Measurements from ENCODE around the gene ZNF483. TPM values are rescaled to one million over a fixed set of nuclear protein-coding genes. Genes with fewer than 3 reads are reported as not detected.

ZNF483 gene
- total RNA-seq, 1 experiment from 2014 or later: 4.8 TPM

GRCh38 chr9:111605041-111605559 is 80.1 kb downstream of the ZNF483 start:
- no peaks in the 10 kb centered on the region for H3K36me3 ChIP-seq (ENCODE audit: control insufficient read depth, insufficient read depth, low read length)
- no peaks in the 10 kb centered on the region for H3K27me3 ChIP-seq (ENCODE audit: control insufficient read depth, insufficient read depth, low read length)
- in situ Hi-C loops (cut with HindIII; ENCODE audit: low pct_unique_long_range_greater_than_20kb, low sequenced_read_pairs) (no loop called here), intact Hi-C loops (cut with micrococcal nuclease; ENCODE audit: unreplicated experiment) (no loop called here)
- no peak overlapping the region for H3K27ac ChIP-seq (ENCODE audit: low read length)
- H3K4me1 ChIP-seq (ENCODE audit: control insufficient read depth, insufficient read depth, low read length): no peaks in the 10 kb centered on the region
- ChIA-PET CTCF (interaction anchor here (0.6 kb wide), 1 partner anchor 1082 kb away, joined by 9 read pairs; no protein-coding TSS in a partner anchor), POLR2A (no interaction called here)
- DNase-seq (ENCODE audit: low read depth, low spot score) (no peak), ATAC-seq (no peak)
- TF ChIP-seq SIN3A (IDR thresholded peaks at IDR 0.05; ENCODE audit: borderline replicate concordance, insufficient read depth, low read depth, low read length): no peak
- no peaks in the 10 kb centered on the region for H3K9me3 ChIP-seq (ENCODE audit: control insufficient read depth, insufficient read depth, low read depth, low read length)
- no TSS peak for BruUV-seq (replicated peaks)
- no peak overlapping the region for H3K4me3 ChIP-seq (ENCODE audit: low read depth in 2 of 2, low read length in 2 of 2)

GRCh38 chr9:111610149-111610548 is 85.2 kb downstream of the ZNF483 start:
- H3K27me3 ChIP-seq (ENCODE audit: control insufficient read depth, insufficient read depth, low read length): no peaks in the 10 kb centered on the region
- H3K9me3 ChIP-seq (ENCODE audit: control insufficient read depth, insufficient read depth, low read depth, low read length): no peaks in the 10 kb centered on the region
- intact Hi-C loops (cut with micrococcal nuclease; ENCODE audit: unreplicated experiment) (no loop called here), in situ Hi-C loops (cut with HindIII; ENCODE audit: low pct_unique_long_range_greater_than_20kb, low sequenced_read_pairs) (no loop called here)
- H3K27ac ChIP-seq (ENCODE audit: low read length): no peak overlapping the region
- DNase-seq (ENCODE audit: low read depth, low spot score) (no peak), ATAC-seq (no peak)
- ChIA-PET POLR2A (interaction anchor here (0.5 to 1.2 kb wide), 2 partner anchors 14 to 109 kb away, joined by 3 to 10 read pairs; no protein-coding TSS in a partner anchor), CTCF (interaction anchor here (0.6 to 1.2 kb wide), 2 partner anchors 11 to 281 kb away, joined by 3 read pairs; no protein-coding TSS in a partner anchor)
- no peaks in the 10 kb centered on the region for H3K36me3 ChIP-seq (ENCODE audit: control insufficient read depth, insufficient read depth, low read length)
- TF ChIP-seq SIN3A (IDR thresholded peaks at IDR 0.05; ENCODE audit: borderline replicate concordance, insufficient read depth, low read depth, low read length) (no peak), POLR2AphosphoS5 (IDR thresholded peaks at IDR 0.05; ENCODE audit: low read depth, low read length) (no peak), TCF7L2 (IDR thresholded peaks at IDR 0.05; ENCODE audit: low read depth, low read length) (no peak)
- TF ChIP-seq, protein P1, sequence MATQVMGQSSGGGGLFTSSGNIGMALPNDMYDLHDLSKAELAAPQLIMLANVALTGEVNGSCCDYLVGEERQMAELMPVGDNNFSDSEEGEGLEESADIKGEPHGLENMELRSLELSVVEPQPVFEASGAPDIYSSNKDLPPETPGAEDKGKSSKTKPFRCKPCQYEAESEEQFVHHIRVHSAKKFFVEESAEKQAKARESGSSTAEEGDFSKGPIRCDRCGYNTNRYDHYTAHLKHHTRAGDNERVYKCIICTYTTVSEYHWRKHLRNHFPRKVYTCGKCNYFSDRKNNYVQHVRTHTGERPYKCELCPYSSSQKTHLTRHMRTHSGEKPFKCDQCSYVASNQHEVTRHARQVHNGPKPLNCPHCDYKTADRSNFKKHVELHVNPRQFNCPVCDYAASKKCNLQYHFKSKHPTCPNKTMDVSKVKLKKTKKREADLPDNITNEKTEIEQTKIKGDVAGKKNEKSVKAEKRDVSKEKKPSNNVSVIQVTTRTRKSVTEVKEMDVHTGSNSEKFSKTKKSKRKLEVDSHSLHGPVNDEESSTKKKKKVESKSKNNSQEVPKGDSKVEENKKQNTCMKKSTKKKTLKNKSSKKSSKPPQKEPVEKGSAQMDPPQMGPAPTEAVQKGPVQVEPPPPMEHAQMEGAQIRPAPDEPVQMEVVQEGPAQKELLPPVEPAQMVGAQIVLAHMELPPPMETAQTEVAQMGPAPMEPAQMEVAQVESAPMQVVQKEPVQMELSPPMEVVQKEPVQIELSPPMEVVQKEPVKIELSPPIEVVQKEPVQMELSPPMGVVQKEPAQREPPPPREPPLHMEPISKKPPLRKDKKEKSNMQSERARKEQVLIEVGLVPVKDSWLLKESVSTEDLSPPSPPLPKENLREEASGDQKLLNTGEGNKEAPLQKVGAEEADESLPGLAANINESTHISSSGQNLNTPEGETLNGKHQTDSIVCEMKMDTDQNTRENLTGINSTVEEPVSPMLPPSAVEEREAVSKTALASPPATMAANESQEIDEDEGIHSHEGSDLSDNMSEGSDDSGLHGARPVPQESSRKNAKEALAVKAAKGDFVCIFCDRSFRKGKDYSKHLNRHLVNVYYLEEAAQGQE (IDR thresholded peaks at IDR 0.05; ENCODE audit: insufficient read depth in 1 of 2, low read depth in 2 of 2, low read length in 1 of 2): no peak
- TF ChIP-seq, protein P2, sequence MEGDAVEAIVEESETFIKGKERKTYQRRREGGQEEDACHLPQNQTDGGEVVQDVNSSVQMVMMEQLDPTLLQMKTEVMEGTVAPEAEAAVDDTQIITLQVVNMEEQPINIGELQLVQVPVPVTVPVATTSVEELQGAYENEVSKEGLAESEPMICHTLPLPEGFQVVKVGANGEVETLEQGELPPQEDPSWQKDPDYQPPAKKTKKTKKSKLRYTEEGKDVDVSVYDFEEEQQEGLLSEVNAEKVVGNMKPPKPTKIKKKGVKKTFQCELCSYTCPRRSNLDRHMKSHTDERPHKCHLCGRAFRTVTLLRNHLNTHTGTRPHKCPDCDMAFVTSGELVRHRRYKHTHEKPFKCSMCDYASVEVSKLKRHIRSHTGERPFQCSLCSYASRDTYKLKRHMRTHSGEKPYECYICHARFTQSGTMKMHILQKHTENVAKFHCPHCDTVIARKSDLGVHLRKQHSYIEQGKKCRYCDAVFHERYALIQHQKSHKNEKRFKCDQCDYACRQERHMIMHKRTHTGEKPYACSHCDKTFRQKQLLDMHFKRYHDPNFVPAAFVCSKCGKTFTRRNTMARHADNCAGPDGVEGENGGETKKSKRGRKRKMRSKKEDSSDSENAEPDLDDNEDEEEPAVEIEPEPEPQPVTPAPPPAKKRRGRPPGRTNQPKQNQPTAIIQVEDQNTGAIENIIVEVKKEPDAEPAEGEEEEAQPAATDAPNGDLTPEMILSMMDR (IDR thresholded peaks at IDR 0.05): no peak
- no TSS peak for BruUV-seq (replicated peaks)
- H3K4me1 ChIP-seq (ENCODE audit: control insufficient read depth, insufficient read depth, low read length): no peaks in the 10 kb centered on the region
- no peak overlapping the region for H3K4me3 ChIP-seq (ENCODE audit: low read depth in 2 of 2, low read length in 2 of 2)

DNA sequence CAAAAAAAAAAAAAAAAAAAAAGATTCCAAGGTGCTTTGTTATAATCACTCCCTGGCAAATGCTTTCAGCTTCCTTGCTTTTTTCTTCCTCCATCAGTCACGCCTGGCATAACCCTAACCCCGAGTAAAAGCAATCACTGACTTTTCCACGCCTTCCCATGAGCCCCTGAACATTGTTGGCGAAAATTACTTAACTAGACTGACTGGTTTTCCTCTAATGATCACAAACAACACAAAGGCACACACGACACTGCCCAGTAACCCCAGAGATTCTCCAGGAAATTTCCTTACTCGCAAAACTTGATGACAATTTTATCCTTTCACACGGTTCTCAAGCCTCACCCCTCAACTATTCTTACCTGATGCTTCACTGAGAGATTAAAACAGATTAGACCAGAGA is 85.9 kb downstream of the ZNF483 start:
- ChIA-PET CTCF (interaction anchor here (1.2 kb wide), 1 partner anchor 11 kb away, joined by 3 read pairs; no protein-coding TSS in a partner anchor), POLR2A (interaction anchor here (0.5 to 1.2 kb wide), 2 partner anchors 14 to 109 kb away, joined by 3 to 10 read pairs; no protein-coding TSS in a partner anchor)
- no peaks in the 10 kb centered on the region for H3K4me1 ChIP-seq (ENCODE audit: control insufficient read depth, insufficient read depth, low read length)
- H3K27ac ChIP-seq (ENCODE audit: low read length): no peak overlapping the region
- no peak overlapping the region for H3K4me3 ChIP-seq (ENCODE audit: low read depth in 2 of 2, low read length in 2 of 2)
- BruUV-seq (replicated peaks): no TSS peak
- in situ Hi-C loops (cut with HindIII; ENCODE audit: low pct_unique_long_range_greater_than_20kb, low sequenced_read_pairs): no loop called here
- DNase-seq (ENCODE audit: low read depth, low spot score) (no peak), ATAC-seq (no peak)
- no peaks in the 10 kb centered on the region for H3K36me3 ChIP-seq (ENCODE audit: control insufficient read depth, insufficient read depth, low read length)
- TF ChIP-seq POLR2AphosphoS5 (IDR thresholded peaks at IDR 0.05; ENCODE audit: low read depth, low read length) (no peak), TCF7L2 (IDR thresholded peaks at IDR 0.05; ENCODE audit: low read depth, low read length) (no peak), SIN3A (IDR thresholded peaks at IDR 0.05; ENCODE audit: borderline replicate concordance, insufficient read depth, low read depth, low read length) (no peak)
- TF ChIP-seq, protein P2 (IDR thresholded peaks at IDR 0.05): no peak
- TF ChIP-seq, protein P1 (IDR thresholded peaks at IDR 0.05; ENCODE audit: insufficient read depth in 1 of 2, low read depth in 2 of 2, low read length in 1 of 2): no peak
- H3K27me3 ChIP-seq (ENCODE audit: control insufficient read depth, insufficient read depth, low read length): no peaks in the 10 kb centered on the region
- H3K9me3 ChIP-seq (ENCODE audit: control insufficient read depth, insufficient read depth, low read depth, low read length): no peaks in the 10 kb centered on the region
- intact Hi-C loops (cut with micrococcal nuclease; ENCODE audit: unreplicated experiment): no loop called here
